GM21619 (cell line): Measurements from ENCODE around the gene CMIP.

ENCODE experiments used
- ATAC-seq: cut with Tn5 transposase; IDR thresholded peaks from one replicate; pipeline ENCODE4 v1.9.1; 2021; ENCODE audit not compliant: unreplicated experiment

The CMIP gene

GRCh38 chr16:81650281-81650680 lies 205.7 kb downstream of the CMIP start:
- no peak for ATAC-seq

GRCh38 chr16:81650982-81651562 lies 206.5 kb downstream of the CMIP start:
- no peak for ATAC-seq

GRCh38 chr16:81651758-81652718 lies 207.4 kb downstream of the CMIP start:
- ATAC-seq: no peak

- no peak for ATAC-seq
These were observed 208.3 kb downstream of the CMIP start for GRCh38 chr16:81652798-81653505.

GRCh38 chr16:81654346-81654745 lies 209.7 kb downstream of the CMIP start:
- no peak for ATAC-seq

- no peak for ATAC-seq
These were observed 211.0 kb downstream of the CMIP start for GRCh38 chr16:81655469-81656162.

- peak; percentile 50 for ATAC-seq
These were observed 212.6 kb downstream of the CMIP start for GRCh38 chr16:81657224-81657623.

GRCh38 chr16:81657781-81658180 lies 213.2 kb downstream of the CMIP start:
- no peak for ATAC-seq

- ATAC-seq: no peak
These were observed 213.8 kb downstream of the CMIP start for GRCh38 chr16:81658373-81658772.

- ATAC-seq: no peak
These were observed 214.6 kb downstream of the CMIP start for GRCh38 chr16:81659249-81659648.

GRCh38 chr16:81661082-81661481 lies 216.5 kb downstream of the CMIP start:
- no peak for ATAC-seq

- no peak for ATAC-seq
These were observed 219.5 kb downstream of the CMIP start for GRCh38 chr16:81664153-81664552.

GRCh38 chr16:81665588-81665987 lies 221.0 kb downstream of the CMIP start:
- ATAC-seq: no peak

GRCh38 chr16:81666113-81666512 lies 221.5 kb downstream of the CMIP start:
- no peak for ATAC-seq

- no peak for ATAC-seq
These were observed 223.9 kb downstream of the CMIP start for GRCh38 chr16:81668243-81669097.

- no peak for ATAC-seq
These were observed 225.1 kb downstream of the CMIP start for GRCh38 chr16:81669473-81670350.

GRCh38 chr16:81671738-81672597 lies 227.4 kb downstream of the CMIP start:
- ATAC-seq: no peak

- ATAC-seq: no peak
These were observed 228.8 kb downstream of the CMIP start for GRCh38 chr16:81673432-81673831.
